ENCODE results near the gene MAGI1.

MAGI1 gene

GRCh38 chr3:66017084-66017483 lies 21.6 kb downstream of the MAGI1 start:
- TF ChIP-seq, protein P1, sequence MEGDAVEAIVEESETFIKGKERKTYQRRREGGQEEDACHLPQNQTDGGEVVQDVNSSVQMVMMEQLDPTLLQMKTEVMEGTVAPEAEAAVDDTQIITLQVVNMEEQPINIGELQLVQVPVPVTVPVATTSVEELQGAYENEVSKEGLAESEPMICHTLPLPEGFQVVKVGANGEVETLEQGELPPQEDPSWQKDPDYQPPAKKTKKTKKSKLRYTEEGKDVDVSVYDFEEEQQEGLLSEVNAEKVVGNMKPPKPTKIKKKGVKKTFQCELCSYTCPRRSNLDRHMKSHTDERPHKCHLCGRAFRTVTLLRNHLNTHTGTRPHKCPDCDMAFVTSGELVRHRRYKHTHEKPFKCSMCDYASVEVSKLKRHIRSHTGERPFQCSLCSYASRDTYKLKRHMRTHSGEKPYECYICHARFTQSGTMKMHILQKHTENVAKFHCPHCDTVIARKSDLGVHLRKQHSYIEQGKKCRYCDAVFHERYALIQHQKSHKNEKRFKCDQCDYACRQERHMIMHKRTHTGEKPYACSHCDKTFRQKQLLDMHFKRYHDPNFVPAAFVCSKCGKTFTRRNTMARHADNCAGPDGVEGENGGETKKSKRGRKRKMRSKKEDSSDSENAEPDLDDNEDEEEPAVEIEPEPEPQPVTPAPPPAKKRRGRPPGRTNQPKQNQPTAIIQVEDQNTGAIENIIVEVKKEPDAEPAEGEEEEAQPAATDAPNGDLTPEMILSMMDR (IDR thresholded peaks at IDR 0.05; ENCODE audit: borderline replicate concordance, control extremely low read depth, extremely low read depth, insufficient read depth, missing control alignments), result no peak
- in situ Hi-C loops (cut with MboI; ENCODE audit: low sequenced_read_pairs, unreplicated experiment), result no loop called here
- no peak for DNase-seq (ENCODE audit: low spot score)

GRCh38 chr3:66015841-66016240 lies 22.9 kb downstream of the MAGI1 start:
- TF ChIP-seq, protein P1 (IDR thresholded peaks at IDR 0.05; ENCODE audit: borderline replicate concordance, control extremely low read depth, extremely low read depth, insufficient read depth, missing control alignments), result no peak
- DNase-seq (ENCODE audit: low spot score), result no peak
- in situ Hi-C loops (cut with MboI; ENCODE audit: low sequenced_read_pairs, unreplicated experiment), result no loop called here

DNA sequence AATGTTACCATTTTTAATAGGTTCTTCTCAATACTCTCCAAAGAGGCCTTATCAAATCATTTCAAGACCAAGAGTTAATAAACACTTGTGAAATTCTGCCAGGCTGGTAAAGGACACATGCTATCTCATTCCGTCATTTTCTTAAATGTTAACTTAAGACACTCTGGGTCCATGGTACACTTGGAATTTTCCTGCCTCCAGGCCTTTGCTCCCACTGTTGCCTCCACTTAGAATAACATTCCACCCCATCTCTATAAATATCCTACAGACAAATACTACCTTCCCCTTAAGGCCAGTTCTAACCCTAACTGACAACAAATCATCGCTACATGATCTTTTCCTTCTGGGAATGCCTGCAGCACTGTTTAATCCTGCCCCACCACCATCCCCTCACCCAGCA lies 24.1 kb downstream of the MAGI1 start:
- no peak for DNase-seq (ENCODE audit: low spot score)
- in situ Hi-C loops (cut with MboI; ENCODE audit: low sequenced_read_pairs, unreplicated experiment), result no loop called here
- TF ChIP-seq, protein P1 (IDR thresholded peaks at IDR 0.05; ENCODE audit: borderline replicate concordance, control extremely low read depth, extremely low read depth, insufficient read depth, missing control alignments), result no peak

- DNase-seq (ENCODE audit: low spot score), result no peak
- in situ Hi-C loops (cut with MboI; ENCODE audit: low sequenced_read_pairs, unreplicated experiment), result no loop called here
- TF ChIP-seq, protein P1 (IDR thresholded peaks at IDR 0.05; ENCODE audit: borderline replicate concordance, control extremely low read depth, extremely low read depth, insufficient read depth, missing control alignments), result no peak
These were observed 24.7 kb downstream of the MAGI1 start for GRCh38 chr3:66014056-66014455.

DNA sequence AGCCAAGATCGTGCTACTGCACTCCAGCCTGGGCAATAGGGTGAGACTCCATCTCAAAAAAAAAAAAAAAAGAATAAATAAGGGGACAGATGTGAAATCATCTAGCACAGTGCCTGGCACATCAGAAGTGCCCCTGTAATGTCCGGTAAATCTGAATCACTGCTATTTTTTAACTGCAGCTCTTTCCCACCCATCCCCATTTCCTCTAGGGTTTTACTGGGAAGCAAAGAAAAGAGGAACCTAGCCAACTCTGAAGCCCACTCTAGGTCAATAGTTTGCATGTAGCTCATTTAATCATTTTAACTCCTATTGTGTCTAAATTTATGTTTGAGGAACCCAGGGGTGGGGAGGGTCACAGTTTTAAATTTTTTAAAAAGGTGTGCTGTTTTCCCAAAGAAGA lies 26.0 kb downstream of the MAGI1 start:
- in situ Hi-C loops (cut with MboI; ENCODE audit: low sequenced_read_pairs, unreplicated experiment), result no loop called here
- no peak for DNase-seq (ENCODE audit: low spot score)
- TF ChIP-seq, protein P1 (IDR thresholded peaks at IDR 0.05; ENCODE audit: borderline replicate concordance, control extremely low read depth, extremely low read depth, insufficient read depth, missing control alignments), result no peak

DNA sequence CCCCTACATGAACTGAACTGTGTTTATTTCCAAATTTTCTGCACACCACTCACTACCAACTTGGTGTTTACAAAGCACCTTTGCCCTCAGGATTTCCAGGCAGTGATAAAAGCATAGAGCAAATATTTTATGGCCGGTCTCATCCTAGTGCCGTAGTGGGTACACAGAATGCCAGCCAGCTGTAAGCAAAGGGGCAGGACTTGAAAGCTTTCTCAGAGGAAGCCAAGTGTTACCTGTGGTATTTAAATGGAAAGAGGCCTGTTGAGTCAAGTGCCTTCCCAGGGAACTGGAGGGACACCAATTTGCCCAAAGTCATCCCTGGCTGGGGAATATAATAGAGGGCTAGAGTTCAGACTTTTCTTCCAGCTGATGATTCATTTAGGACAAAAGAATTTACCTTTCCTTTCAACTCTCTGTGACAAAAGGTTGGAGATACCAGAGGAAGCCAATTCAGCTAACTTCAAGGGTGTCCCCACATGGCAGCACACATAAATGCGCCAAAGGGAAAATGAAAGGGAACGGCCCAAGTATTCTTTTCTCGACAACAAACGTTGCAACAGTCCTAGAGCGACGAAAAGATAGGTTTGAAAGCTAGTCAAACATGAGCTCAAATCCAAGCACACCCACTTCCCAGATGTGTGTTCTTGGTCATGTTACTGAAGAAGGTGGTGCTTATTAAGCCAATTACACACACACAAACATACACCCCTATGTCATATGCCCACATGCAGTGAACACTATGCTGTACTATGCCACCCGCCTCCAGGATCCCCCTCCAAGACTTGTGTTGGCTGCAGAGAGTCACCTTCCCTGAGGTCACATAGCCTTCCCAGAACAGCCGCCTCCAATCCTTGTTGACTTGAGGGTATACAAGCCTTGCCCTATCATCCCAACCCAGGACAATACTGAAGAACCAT lies 27.7 kb downstream of the MAGI1 start:
- TF ChIP-seq, protein P1 (IDR thresholded peaks at IDR 0.05; ENCODE audit: borderline replicate concordance, control extremely low read depth, extremely low read depth, insufficient read depth, missing control alignments), result no peak
- in situ Hi-C loops (cut with MboI; ENCODE audit: low sequenced_read_pairs, unreplicated experiment), result no loop called here
- no peak for DNase-seq (ENCODE audit: low spot score)

Data from GM13976 (cell line).